ENCODE measurements around the gene AGBL3.

The AGBL3 gene

GRCh38 chr7:135168489-135169140 lies 182.3 kb downstream of the AGBL3 start:
- Histone ChIP-seq H3K79me2 (ENCODE audit: control insufficient read depth, low read length) (peaks cover 60% of the 10 kb centered on the region), H3F3A (ENCODE audit: control insufficient read depth, insufficient read depth) (peaks cover 7% of the 10 kb centered on the region), H4K20me1 (ENCODE audit: control insufficient read depth, insufficient read depth, low read depth, low read length) (no peaks in the 10 kb centered on the region), H3K4me1 (ENCODE audit: control insufficient read depth, low read length) (peaks cover 22% of the 10 kb centered on the region), H3K27ac (ENCODE audit: low read depth, low read length) (no peak overlapping the region), H3K9me3 (ENCODE audit: control insufficient read depth, insufficient read depth, low read length) (no peaks in the 10 kb centered on the region), H3K36me3 (ENCODE audit: control insufficient read depth, low read length) (peaks cover 67% of the 10 kb centered on the region), H3K4me2 (ENCODE audit: low read length) (peak overlapping the region; percentile 81), H3K27me3 (ENCODE audit: control insufficient read depth, low read length) (no peaks in the 10 kb centered on the region), H3K9me2 (replicated peaks; ENCODE audit: control insufficient read depth, low read length) (no peaks in the 10 kb centered on the region), H3K4me3 (ENCODE audit: low read length) (peak overlapping the region; percentile 88)
- TF ChIP-seq EZH2phosphoT487 (IDR thresholded peaks at IDR 0.05; ENCODE audit: borderline replicate concordance, low read length) (no peak), CTCF (IDR thresholded peaks at IDR 0.05; ENCODE audit: low read depth, low read length, poor library complexity, severe bottlenecking) (no peak)

DNA sequence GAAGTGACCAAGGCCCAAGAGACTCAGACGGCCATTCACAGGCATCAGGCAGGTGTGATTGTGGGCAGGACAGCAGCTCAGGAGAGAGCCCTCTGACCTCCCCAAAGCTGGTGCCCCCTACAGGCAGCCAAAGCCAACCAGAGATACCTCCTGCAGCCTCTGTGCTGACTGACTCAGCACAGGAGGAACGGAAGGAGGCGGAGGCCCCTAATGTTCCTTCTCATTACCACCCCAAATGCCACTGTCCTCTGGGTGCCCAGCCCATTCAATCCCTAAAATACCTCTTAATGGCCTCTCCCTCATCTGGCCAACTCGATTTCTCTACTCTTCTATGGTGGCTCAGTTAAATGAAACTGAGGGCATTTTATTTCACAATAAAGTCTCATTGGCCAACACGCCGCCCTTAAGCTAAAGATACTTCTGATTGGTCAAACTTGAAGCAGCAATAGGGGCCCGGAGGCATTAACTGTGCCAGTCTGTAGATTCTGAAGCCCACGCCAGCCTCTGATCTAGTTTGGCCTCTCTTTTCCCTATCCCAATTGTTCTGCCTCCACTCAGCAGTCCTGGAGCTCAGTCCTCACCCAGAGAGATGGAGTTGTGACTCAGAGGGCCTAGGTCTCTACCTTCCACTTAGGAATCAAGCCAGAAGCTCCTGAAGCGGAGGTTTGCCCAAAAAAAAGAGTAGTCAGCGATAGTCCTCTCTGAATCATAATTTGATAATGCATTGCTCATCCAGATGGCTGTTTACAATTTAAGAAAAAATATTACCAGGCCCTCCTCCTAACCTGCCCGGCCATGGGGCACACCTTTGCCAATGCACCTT lies 183.0 kb downstream of the AGBL3 start:
- Histone ChIP-seq H3K9me2 (replicated peaks; ENCODE audit: control insufficient read depth, low read length) (no peaks in the 10 kb centered on the region), H3K27me3 (ENCODE audit: control insufficient read depth, low read length) (no peaks in the 10 kb centered on the region), H3K4me2 (ENCODE audit: low read length) (peak overlapping the region; percentile 81), H3K27ac (ENCODE audit: low read depth, low read length) (peak overlapping the region; percentile 86), H3K9me3 (ENCODE audit: control insufficient read depth, insufficient read depth, low read length) (no peaks in the 10 kb centered on the region), H3F3A (ENCODE audit: control insufficient read depth, insufficient read depth) (peaks cover 7% of the 10 kb centered on the region), H3K4me3 (ENCODE audit: low read length) (peak overlapping the region; percentile 88), H3K36me3 (ENCODE audit: control insufficient read depth, low read length) (peaks cover 60% of the 10 kb centered on the region), H3K4me1 (ENCODE audit: control insufficient read depth, low read length) (peaks cover 22% of the 10 kb centered on the region), H4K20me1 (ENCODE audit: control insufficient read depth, insufficient read depth, low read depth, low read length) (no peaks in the 10 kb centered on the region), H3K79me2 (ENCODE audit: control insufficient read depth, low read length) (peaks cover 67% of the 10 kb centered on the region)
- TF ChIP-seq EZH2phosphoT487 (IDR thresholded peaks at IDR 0.05; ENCODE audit: borderline replicate concordance, low read length) (no peak), CTCF (IDR thresholded peaks at IDR 0.05; ENCODE audit: low read depth, low read length, poor library complexity, severe bottlenecking) (peak; percentile 91)

GRCh38 chr7:135169964-135170273 lies 183.6 kb downstream of the AGBL3 start:
- Histone ChIP-seq H3F3A (ENCODE audit: control insufficient read depth, insufficient read depth) (peaks cover 7% of the 10 kb centered on the region), H3K27me3 (ENCODE audit: control insufficient read depth, low read length) (no peaks in the 10 kb centered on the region), H3K4me3 (ENCODE audit: low read length) (peak overlapping the region; percentile 88), H3K9me3 (ENCODE audit: control insufficient read depth, insufficient read depth, low read length) (no peaks in the 10 kb centered on the region), H3K9me2 (replicated peaks; ENCODE audit: control insufficient read depth, low read length) (no peaks in the 10 kb centered on the region), H3K4me2 (ENCODE audit: low read length) (peak overlapping the region; percentile 81), H3K4me1 (ENCODE audit: control insufficient read depth, low read length) (peaks cover 22% of the 10 kb centered on the region), H4K20me1 (ENCODE audit: control insufficient read depth, insufficient read depth, low read depth, low read length) (no peaks in the 10 kb centered on the region), H3K27ac (ENCODE audit: low read depth, low read length) (peak overlapping the region; percentile 86), H3K36me3 (ENCODE audit: control insufficient read depth, low read length) (peaks cover 57% of the 10 kb centered on the region), H3K79me2 (ENCODE audit: control insufficient read depth, low read length) (peaks cover 72% of the 10 kb centered on the region)
- no peak for TF ChIP-seq EZH2phosphoT487 (IDR thresholded peaks at IDR 0.05; ENCODE audit: borderline replicate concordance, low read length)
- no peak for TF ChIP-seq CTCF (IDR thresholded peaks at IDR 0.05; ENCODE audit: low read depth, low read length, poor library complexity, severe bottlenecking)

All from DOHH2 (cell line).